Liver (tissue), 9 donors: ENCODE results near the gene NR2E1. TPM values are rescaled to one million over a fixed set of nuclear protein-coding genes. Genes with fewer than 3 reads are reported as not detected.

Experiments used
- DNase-seq: peaks from one replicate; pipeline ENCODE4 v3.0.0-alpha.2; 2017; ENCODE audit warnings: low spot score
- H3K27ac ChIP-seq, 2 donors: one replicate each; pipeline ENCODE4 v1.7.0; 2013; ENCODE audit warnings: inconsistent platforms in 2 of 2, low read length in 2 of 2, control low read depth in 1 of 2, low read depth in 1 of 2, mild to moderate bottlenecking in 1 of 2
- H3K27me3 ChIP-seq, 4 donors: one replicate each; pipeline versions ENCODE4 v1.6.1 to v1.7.0; 2013; ENCODE audit warnings: low read length in 3 of 4, inconsistent platforms in 1 of 4, mild to moderate bottlenecking in 1 of 4, moderate library complexity in 1 of 4; ENCODE audit not compliant: control insufficient read depth in 4 of 4, insufficient read depth in 4 of 4
- H3K36me3 ChIP-seq, 4 donors: one replicate each; pipeline versions ENCODE4 v1.6.1 to v1.7.0; 2013; ENCODE audit warnings: low read length in 3 of 4, mild to moderate bottlenecking in 3 of 4, low read depth in 1 of 4, moderate library complexity in 1 of 4; ENCODE audit not compliant: control insufficient read depth in 4 of 4, insufficient read depth in 3 of 4
- H3K4me1 ChIP-seq, 4 donors: one replicate each; pipeline versions ENCODE4 v1.6.1 to v1.7.0; 2013; ENCODE audit warnings: low read length in 3 of 4, mild to moderate bottlenecking in 3 of 4, moderate library complexity in 1 of 4; ENCODE audit not compliant: control insufficient read depth in 4 of 4, insufficient read depth in 4 of 4
- H3K4me3 ChIP-seq, 3 donors: one replicate each; pipeline versions ENCODE4 v1.6.1 to v1.7.0; 2013; ENCODE audit warnings: low read length in 3 of 3, control low read depth in 1 of 3, low read depth in 1 of 3, mild to moderate bottlenecking in 1 of 3
- H3K9ac ChIP-seq, 2 donors: one replicate each; pipeline ENCODE4 v1.7.0; 2013; ENCODE audit warnings: low read length in 2 of 2, mild to moderate bottlenecking in 2 of 2, moderate library complexity in 2 of 2, control low read depth in 1 of 2, low read depth in 1 of 2
- H3K9me3 ChIP-seq, 4 donors: one replicate each; pipeline versions ENCODE4 v1.6.1 to v1.7.0; 2013; ENCODE audit warnings: low read length in 3 of 4; ENCODE audit not compliant: control insufficient read depth in 4 of 4
- FOXA1 ChIP-seq: IDR thresholded peaks from 2 replicates; pipeline ENCODE4 v1.6.1; 2016; ENCODE audit warnings: antibody characterized with exemption
- HNF4A ChIP-seq, 2 donors: conservative IDR thresholded peaks; 2 replicates each; pipeline ENCODE4 v1.6.1; 2016; ENCODE audit warnings: antibody characterized with exemption in 2 of 2, mild to moderate bottlenecking in 2 of 2
- JUND ChIP-seq, 2 donors: IDR thresholded peaks; 2 replicates each; pipeline ENCODE4 v1.6.1; 2016; ENCODE audit warnings: antibody characterized with exemption in 2 of 2
- NR2F2 ChIP-seq: IDR thresholded peaks from 2 replicates; pipeline ENCODE4 v1.6.1; 2016; ENCODE audit warnings: antibody characterized with exemption
- RAD21 ChIP-seq, 2 donors: IDR thresholded peaks; 2 replicates each; pipeline ENCODE4 v1.6.1; 2016; ENCODE audit warnings: antibody characterized with exemption in 2 of 2, mild to moderate bottlenecking in 2 of 2
- RXRA ChIP-seq, 2 donors: IDR thresholded peaks; 2 replicates each; pipeline ENCODE4 v1.6.1; 2017 to 2018; ENCODE audit warnings: antibody characterized with exemption in 2 of 2, mild to moderate bottlenecking in 1 of 2
- SP1 ChIP-seq: IDR thresholded peaks from 2 replicates; pipeline ENCODE4 v1.6.1; 2018; ENCODE audit warnings: antibody characterized with exemption, mild to moderate bottlenecking
- ZBTB33 ChIP-seq: IDR thresholded peaks from 2 replicates; pipeline ENCODE4 v1.6.1; 2016; ENCODE audit warnings: antibody characterized with exemption
- WGBS: extraction: QIAGEN DNeasy Blood & Tissue Kit; methylation state at CpG from one replicate; pipeline ENCODE4 v1.1.7; 2013; 5-methylcytosine and 5-hydroxymethylcytosine counted together
- polyA plus RNA-seq, 2 donors: library from polyadenylated mRNA; stranded (reverse) in 1 of 2; unstranded in 1 of 2; fragments of 200-250 nt in 1 of 2; fragments of >200 nt in 1 of 2; fragmentation: Nextera tagmentation in 1 of 2; extraction: Ambion mirVana in 1 of 2; gene quantifications; one replicate each; pipeline versions ENCODE4 v1.2.1 to v1.2.3, GENCODE V29; 2013 to 2015
- total RNA-seq, 2 donors: library from RNA; depleted of rRNA; stranded (reverse); fragments of >200 nt; gene quantifications; one replicate each; pipeline ENCODE4 v1.2.3, GENCODE V29; 2014
- TF ChIP-seq, protein P1 (sequence below): IDR thresholded peaks from 2 replicates; pipeline ENCODE4 v1.6.1; 2016; ENCODE audit warnings: antibody characterized with exemption
- TF ChIP-seq, protein P2 (sequence below): fragments of 150-350 bp; IDR thresholded peaks from 2 replicates; pipeline ENCODE4 v1.5.1; 2017; ENCODE audit warnings: improper control_type of control experiment, low read depth, low read length; ENCODE audit not compliant: missing input control
- donor health status: healthy.
- donor health status: healthy.
- donor health status: healthy.
- donor health status: healthy.
- donor health status: healthy.

NR2E1 gene
- total and polyA plus RNA-seq, 4 donors: not detected

GRCh38 chr6:108117427-108118358 is 48.1 kb upstream of the NR2E1 start:
- H3K9ac ChIP-seq: no peak overlapping the region
- TF ChIP-seq, protein P1, sequence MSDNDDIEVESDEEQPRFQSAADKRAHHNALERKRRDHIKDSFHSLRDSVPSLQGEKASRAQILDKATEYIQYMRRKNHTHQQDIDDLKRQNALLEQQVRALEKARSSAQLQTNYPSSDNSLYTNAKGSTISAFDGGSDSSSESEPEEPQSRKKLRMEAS: no peak
- TF ChIP-seq, protein P2, sequence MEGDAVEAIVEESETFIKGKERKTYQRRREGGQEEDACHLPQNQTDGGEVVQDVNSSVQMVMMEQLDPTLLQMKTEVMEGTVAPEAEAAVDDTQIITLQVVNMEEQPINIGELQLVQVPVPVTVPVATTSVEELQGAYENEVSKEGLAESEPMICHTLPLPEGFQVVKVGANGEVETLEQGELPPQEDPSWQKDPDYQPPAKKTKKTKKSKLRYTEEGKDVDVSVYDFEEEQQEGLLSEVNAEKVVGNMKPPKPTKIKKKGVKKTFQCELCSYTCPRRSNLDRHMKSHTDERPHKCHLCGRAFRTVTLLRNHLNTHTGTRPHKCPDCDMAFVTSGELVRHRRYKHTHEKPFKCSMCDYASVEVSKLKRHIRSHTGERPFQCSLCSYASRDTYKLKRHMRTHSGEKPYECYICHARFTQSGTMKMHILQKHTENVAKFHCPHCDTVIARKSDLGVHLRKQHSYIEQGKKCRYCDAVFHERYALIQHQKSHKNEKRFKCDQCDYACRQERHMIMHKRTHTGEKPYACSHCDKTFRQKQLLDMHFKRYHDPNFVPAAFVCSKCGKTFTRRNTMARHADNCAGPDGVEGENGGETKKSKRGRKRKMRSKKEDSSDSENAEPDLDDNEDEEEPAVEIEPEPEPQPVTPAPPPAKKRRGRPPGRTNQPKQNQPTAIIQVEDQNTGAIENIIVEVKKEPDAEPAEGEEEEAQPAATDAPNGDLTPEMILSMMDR: no peak
- TF ChIP-seq JUND (IDR thresholded peaks at IDR 0.05) (no peak), RAD21 (IDR thresholded peaks at IDR 0.05) (no peak), SP1 (no peak), RXRA (IDR thresholded peaks at IDR 0.05) (no peak), NR2F2 (no peak), HNF4A (conservative IDR thresholded peaks at IDR 0.05) (no peak)
- no peak overlapping the region for H3K27ac ChIP-seq
- H3K4me3 ChIP-seq: peak overlapping the region; percentile 68 to 73 (median 69)
- peaks cover 0 to 13% (median 3%) of the 10 kb centered on the region in 4 donors for H3K27me3 ChIP-seq
- H3K4me1 ChIP-seq: peaks cover 13 to 52% (median 42%) of the 10 kb centered on the region in 4 donors
- no peaks in the 10 kb centered on the region for H3K9me3 ChIP-seq
- no peaks in the 10 kb centered on the region for H3K36me3 ChIP-seq
- DNase-seq: no peak
- 1% methylated on average over 72 of the region's 72 CpGs for WGBS

- WGBS: 2% methylated on average over 45 of the region's 45 CpGs
- DNase-seq: no peak
- H3K9ac ChIP-seq: no peak overlapping the region
- peak overlapping the region in 2 of 3 donors; percentile 69 to 73 for H3K4me3 ChIP-seq
- no peak overlapping the region for H3K27ac ChIP-seq
- H3K27me3 ChIP-seq: peaks cover 0 to 13% (median 3%) of the 10 kb centered on the region in 4 donors
- TF ChIP-seq FOXA1: no peak
- TF ChIP-seq SP1: no peak
- no peak for TF ChIP-seq ZBTB33
- TF ChIP-seq, protein P2: no peak
- no peaks in the 10 kb centered on the region for H3K9me3 ChIP-seq
- no peaks in the 10 kb centered on the region for H3K36me3 ChIP-seq
- H3K4me1 ChIP-seq: peaks cover 13 to 51% (median 42%) of the 10 kb centered on the region in 4 donors
These were observed 47.5 kb upstream of the NR2E1 start for GRCh38 chr6:108118359-108118724.
